IMR-90 (cell line): Measurements from ENCODE around the gene DCTD.

ENCODE experiments used
- BHLHE40 ChIP-seq: fragments of 150-350 bp; IDR thresholded peaks from 2 replicates; pipeline ENCODE4 v1.6.1; 2016; ENCODE audit warnings: mild to moderate bottlenecking, low read depth, low read length
- CEBPB ChIP-seq: IDR thresholded peaks from 2 replicates; pipeline ENCODE4 v1.6.1; 2012; ENCODE audit warnings: low read depth, low read length, improper control_type of control experiment
- CHD1 ChIP-seq: IDR thresholded peaks from 2 replicates; pipeline ENCODE4 v1.6.1; 2012; ENCODE audit warnings: low read depth, low read length, improper control_type of control experiment
- CTCF ChIP-seq: conservative IDR thresholded peaks from 2 replicates; pipeline ENCODE4 v1.5.1; 2012; ENCODE audit warnings: mild to moderate bottlenecking, low read depth, low read length, improper control_type of control experiment
- ELK1 ChIP-seq: fragments of 150-350 bp; IDR thresholded peaks from 2 replicates; pipeline ENCODE4 v1.6.1; 2016; ENCODE audit warnings: low read depth, mild to moderate bottlenecking, low read length, moderate library complexity, borderline replicate concordance
- FOS ChIP-seq: fragments of 150-350 bp; IDR thresholded peaks from 2 replicates; pipeline ENCODE4 v1.6.1; 2016; ENCODE audit warnings: low read depth, low read length
- MAFK ChIP-seq: IDR thresholded peaks from 2 replicates; pipeline ENCODE4 v1.6.1; 2012; ENCODE audit warnings: low read depth, low read length, improper control_type of control experiment
- MXI1 ChIP-seq: IDR thresholded peaks from 2 replicates; pipeline ENCODE4 v1.6.1; 2012; ENCODE audit warnings: low read depth, mild to moderate bottlenecking, low read length, moderate library complexity, borderline replicate concordance
- POLR2A ChIP-seq: IDR thresholded peaks from 2 replicates; pipeline ENCODE4 v1.6.1; 2012; ENCODE audit warnings: mild to moderate bottlenecking, low read depth, low read length
- RAD21 ChIP-seq: IDR thresholded peaks from 2 replicates; pipeline ENCODE4 v1.6.1; 2012; ENCODE audit warnings: low read length, improper control_type of control experiment
- RCOR1 ChIP-seq: IDR thresholded peaks from 2 replicates; pipeline ENCODE4 v1.6.1; 2012; ENCODE audit warnings: mild to moderate bottlenecking, low read length, improper control_type of control experiment; ENCODE audit not compliant: insufficient replicate concordance
- RFX5 ChIP-seq: IDR thresholded peaks from 2 replicates; pipeline ENCODE4 v1.8.0; 2012; ENCODE audit warnings: low read depth, mild to moderate bottlenecking, low read length, moderate library complexity
- SMC3 ChIP-seq: fragments of 150-350 bp; IDR thresholded peaks from 2 replicates; pipeline ENCODE4 v1.6.1; 2016; ENCODE audit warnings: low read depth, mild to moderate bottlenecking, antibody characterized with exemption, low read length, moderate library complexity
- USF2 ChIP-seq: fragments of 150-350 bp; IDR thresholded peaks from 2 replicates; pipeline ENCODE4 v1.6.1; 2017; ENCODE audit warnings: mild to moderate bottlenecking, antibody characterized with exemption, low read length, low read depth

- no peak for TF ChIP-seq CEBPB
- TF ChIP-seq CTCF, result no peak
- no peak for TF ChIP-seq MXI1
- no peak for TF ChIP-seq MAFK
- no peak for TF ChIP-seq SMC3
- no peak for TF ChIP-seq FOS
- no peak for TF ChIP-seq RAD21
- TF ChIP-seq RCOR1, result no peak
- no peak for TF ChIP-seq POLR2A
- no peak for TF ChIP-seq ELK1
- TF ChIP-seq BHLHE40, result no peak
- no peak for TF ChIP-seq CHD1
- no peak for TF ChIP-seq USF2
- no peak for TF ChIP-seq RFX5
Observed at GRCh38 chr4:182960228-182960627, 43.0 kb upstream of the DCTD start.
